Endothelial cell (in vitro differentiated cells): ENCODE results near the gene PSMD12. TPM values are rescaled to one million over a fixed set of nuclear protein-coding genes. Genes with fewer than 3 reads are reported as not detected.

ENCODE experiments used
- DNase-seq: peaks from one replicate; pipeline ENCODE4 v3.0.0; 2021; ENCODE audit warnings: low spot score
- H3K27ac Mint-ChIP-seq: one replicate; pipeline ENCODE4 v1.8.0; 2021; ENCODE audit warnings: mixed read lengths, inconsistent platforms; ENCODE audit not compliant: unreplicated experiment
- H3K27me3 Mint-ChIP-seq: one replicate; pipeline ENCODE4 v1.8.0; 2021; ENCODE audit warnings: mild to moderate bottlenecking, moderate library complexity, mixed read lengths, inconsistent platforms; ENCODE audit not compliant: unreplicated experiment
- H3K36me3 Mint-ChIP-seq: one replicate; pipeline ENCODE4 v1.8.0; 2021; ENCODE audit warnings: mild to moderate bottlenecking, low read depth, mixed read lengths, inconsistent platforms; ENCODE audit not compliant: unreplicated experiment
- H3K4me1 Mint-ChIP-seq: one replicate; pipeline ENCODE4 v1.8.0; 2021; ENCODE audit warnings: mild to moderate bottlenecking, mixed read lengths, inconsistent platforms; ENCODE audit not compliant: unreplicated experiment
- H3K4me3 Mint-ChIP-seq: one replicate; pipeline ENCODE4 v1.8.0; 2021; ENCODE audit warnings: mild to moderate bottlenecking, mixed read lengths, inconsistent platforms; ENCODE audit not compliant: unreplicated experiment
- H3K9me3 Mint-ChIP-seq: one replicate; pipeline ENCODE4 v1.8.0; 2021; ENCODE audit warnings: mixed read lengths, inconsistent platforms; ENCODE audit not compliant: unreplicated experiment
- total RNA-seq: library from RNA; stranded (reverse); fragmentation: NEBNext Ultra II Directional; extraction: Animal tissue kit (Norgen Biotek cat#: 25700); gene quantifications from one replicate; pipeline ENCODE4 v1.2.1, GENCODE V29; 2021; ENCODE audit not compliant: unreplicated experiment
- TF ChIP-seq, protein P1 (sequence below): fragments of 200-600 bp; sonication (generic); IDR thresholded peaks from one replicate; pipeline ENCODE4 v1.5.0; 2021; ENCODE audit warnings: antibody characterized with exemption; ENCODE audit not compliant: unreplicated experiment

The PSMD12 gene
- total RNA-seq, 1 donor from 2014 or later: 46.2 TPM

DNA sequence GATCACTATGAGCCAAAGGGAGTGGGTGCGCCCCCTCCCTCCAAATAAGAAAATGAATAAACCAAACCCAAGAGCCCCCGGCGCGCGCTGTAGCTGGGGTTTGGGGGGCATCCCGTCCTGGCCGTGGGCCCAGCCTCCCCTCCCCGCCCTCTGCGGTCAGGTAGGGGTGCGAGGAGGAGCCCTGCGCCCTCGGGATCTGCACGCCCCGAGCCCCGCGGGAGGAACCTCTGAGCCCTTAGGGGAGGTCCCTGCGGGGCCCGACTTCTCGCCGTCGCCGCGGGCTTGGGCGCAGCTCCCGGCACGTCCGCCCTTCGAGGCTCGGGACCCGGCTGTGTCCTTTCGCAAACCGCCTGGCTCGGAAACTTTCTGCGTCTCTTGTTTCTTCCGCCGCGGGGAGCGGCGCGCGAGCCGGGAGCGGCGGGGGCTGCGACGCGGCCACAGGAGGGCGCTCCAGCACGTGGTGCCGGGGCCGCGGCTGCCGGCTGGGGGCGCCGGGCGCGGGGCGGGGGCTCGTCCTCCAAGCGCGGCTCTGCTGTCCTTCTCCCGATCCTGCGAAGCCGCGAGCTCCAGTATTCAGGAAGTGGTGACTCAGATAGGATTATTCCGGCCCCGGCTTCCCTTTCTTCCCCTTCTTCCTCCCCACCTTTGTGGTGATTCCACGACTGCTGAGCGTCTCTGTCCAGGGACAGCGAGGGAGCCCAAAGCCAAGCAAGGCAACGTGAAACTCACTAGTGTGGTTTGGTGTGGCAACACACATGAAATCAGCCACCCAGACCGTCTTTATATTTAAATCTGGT lies 12.3 kb upstream of the PSMD12 start:
- peak; percentile 92 for DNase-seq
- TF ChIP-seq, protein P1, sequence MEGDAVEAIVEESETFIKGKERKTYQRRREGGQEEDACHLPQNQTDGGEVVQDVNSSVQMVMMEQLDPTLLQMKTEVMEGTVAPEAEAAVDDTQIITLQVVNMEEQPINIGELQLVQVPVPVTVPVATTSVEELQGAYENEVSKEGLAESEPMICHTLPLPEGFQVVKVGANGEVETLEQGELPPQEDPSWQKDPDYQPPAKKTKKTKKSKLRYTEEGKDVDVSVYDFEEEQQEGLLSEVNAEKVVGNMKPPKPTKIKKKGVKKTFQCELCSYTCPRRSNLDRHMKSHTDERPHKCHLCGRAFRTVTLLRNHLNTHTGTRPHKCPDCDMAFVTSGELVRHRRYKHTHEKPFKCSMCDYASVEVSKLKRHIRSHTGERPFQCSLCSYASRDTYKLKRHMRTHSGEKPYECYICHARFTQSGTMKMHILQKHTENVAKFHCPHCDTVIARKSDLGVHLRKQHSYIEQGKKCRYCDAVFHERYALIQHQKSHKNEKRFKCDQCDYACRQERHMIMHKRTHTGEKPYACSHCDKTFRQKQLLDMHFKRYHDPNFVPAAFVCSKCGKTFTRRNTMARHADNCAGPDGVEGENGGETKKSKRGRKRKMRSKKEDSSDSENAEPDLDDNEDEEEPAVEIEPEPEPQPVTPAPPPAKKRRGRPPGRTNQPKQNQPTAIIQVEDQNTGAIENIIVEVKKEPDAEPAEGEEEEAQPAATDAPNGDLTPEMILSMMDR: peak; percentile 83
- Mint-ChIP-seq H3K4me1 (peaks cover 31% of the 10 kb centered on the region), H3K27ac (peak overlapping the region; percentile 97), H3K27me3 (peaks cover 12% of the 10 kb centered on the region), H3K9me3 (no peaks in the 10 kb centered on the region), H3K4me3 (peak overlapping the region; percentile 96), H3K36me3 (peaks cover 9% of the 10 kb centered on the region)

DNA sequence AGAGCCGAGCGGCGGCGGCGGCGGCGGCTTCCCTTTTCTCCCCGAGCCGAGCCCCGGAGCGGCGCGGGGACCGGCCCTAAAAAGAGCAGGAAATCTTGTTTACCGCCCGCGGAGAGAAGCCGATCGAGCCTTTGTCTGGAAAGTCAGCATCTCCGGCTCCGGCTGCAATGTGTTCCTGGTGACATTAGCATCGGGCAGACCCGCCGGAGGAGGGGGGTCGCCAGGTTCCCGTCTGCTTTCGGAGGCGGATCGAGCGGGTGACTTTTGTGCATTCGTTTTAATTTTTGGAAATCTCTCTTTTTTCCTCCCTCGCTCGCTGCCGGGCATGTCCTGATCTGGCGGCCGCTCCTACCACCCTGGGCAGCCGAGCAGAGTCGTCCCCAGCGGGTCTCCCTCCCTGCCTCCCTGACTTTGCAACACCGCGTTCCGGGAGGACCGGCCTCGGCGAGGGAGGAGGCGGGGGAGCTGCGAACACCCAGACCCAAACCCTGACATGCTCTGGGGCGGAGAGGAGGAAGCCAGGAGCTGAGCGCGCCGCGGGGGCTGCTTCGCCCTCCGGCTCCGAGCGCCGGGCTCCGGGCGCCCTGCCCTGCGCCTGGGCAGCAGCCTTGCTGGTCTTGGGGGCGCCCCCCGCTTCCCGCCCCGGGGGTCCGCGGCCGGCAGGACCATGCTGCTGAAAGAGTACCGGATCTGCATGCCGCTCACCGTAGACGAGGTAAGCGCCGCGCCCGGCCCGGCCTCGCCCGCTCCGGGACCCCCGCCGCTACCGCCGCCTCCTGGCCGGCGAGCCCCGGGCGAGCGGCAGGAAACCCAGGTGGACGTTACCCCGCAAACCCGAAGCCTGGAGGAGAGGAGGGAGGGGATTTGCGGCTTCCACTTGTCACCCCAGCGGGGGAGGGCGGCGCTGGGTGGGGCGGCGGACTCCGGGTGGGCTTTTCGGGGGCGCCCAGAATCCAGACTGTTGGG lies 11.4 kb upstream of the PSMD12 start:
- Mint-ChIP-seq H3K27ac (peak overlapping the region; percentile 74), H3K36me3 (peaks cover 9% of the 10 kb centered on the region), H3K9me3 (no peaks in the 10 kb centered on the region), H3K4me3 (peak overlapping the region; percentile 89), H3K27me3 (peaks cover 12% of the 10 kb centered on the region), H3K4me1 (peaks cover 31% of the 10 kb centered on the region)
- DNase-seq: peak; percentile 60
- TF ChIP-seq, protein P1: no peak

DNA sequence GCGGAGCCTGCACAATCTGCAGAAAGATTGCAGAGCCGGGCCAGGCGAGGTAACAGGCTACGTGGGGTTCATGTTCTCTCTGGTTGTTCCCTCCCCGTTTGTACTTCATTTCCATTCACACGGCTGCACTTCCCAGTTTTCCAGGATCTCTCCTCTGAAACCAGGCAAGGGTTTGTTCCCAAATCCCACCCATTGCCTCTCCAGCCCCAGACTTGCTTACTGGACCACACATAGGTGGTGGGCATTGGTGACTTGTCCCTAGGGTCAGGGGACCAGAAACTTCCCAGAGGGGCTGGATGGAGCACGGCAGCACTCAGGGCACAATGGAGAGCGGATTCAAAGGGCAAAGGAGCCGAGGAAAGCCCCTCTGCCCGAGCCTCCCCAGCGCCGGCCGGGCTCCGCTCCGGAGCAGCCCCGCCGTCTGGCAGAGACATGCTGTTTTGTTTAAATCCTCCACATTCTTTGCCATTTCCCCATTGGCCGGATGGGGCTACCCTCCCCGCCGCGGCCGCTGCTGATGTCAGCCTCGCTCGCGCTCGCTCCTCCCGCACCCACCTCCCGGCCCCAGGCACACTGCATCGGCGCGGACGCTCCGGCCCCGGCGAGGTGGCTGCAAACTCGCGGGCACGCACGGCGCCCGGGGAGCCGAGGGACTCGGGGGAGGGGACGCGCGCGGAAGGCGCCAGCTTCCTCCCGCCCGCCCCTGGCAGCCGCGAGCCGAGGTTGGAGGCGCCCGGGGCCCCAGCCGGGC lies 10.5 kb upstream of the PSMD12 start, which contains the start of gene PITPNC1:
Gene PITPNC1, plus strand, starts transcription at position 545 of the 751 bp plus-strand sequence.
- TF ChIP-seq, protein P1: no peak
- H3K4me3 Mint-ChIP-seq: peak within 1 kb of the TSS; percentile 95
- H3K27me3 Mint-ChIP-seq: peaks cover 12% of the 10 kb centered on the region
- peak within 1 kb of the TSS; percentile 93 for H3K27ac Mint-ChIP-seq
- peak; percentile 83 for DNase-seq
- peaks cover 9% of the 10 kb centered on the region for H3K36me3 Mint-ChIP-seq
- no peaks in the 10 kb centered on the region for H3K9me3 Mint-ChIP-seq
- peaks cover 31% of the 10 kb centered on the region for H3K4me1 Mint-ChIP-seq

DNA sequence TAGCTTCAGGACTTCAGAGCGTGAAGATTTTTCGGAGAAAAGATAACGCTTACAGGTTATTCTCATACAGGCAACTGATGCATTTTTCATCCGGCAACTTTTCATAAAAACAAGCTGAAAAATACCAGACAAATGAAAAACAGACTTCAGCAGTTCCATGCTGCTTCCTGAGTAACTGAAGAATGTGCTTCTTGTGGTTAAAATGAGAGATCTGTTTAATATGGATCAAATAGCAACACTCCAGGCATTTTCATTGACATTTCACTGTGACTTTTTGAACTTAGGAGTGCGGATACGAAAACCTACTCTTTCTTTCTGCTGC lies 10.0 kb upstream of the PSMD12 start:
- H3K27ac Mint-ChIP-seq: peak overlapping the region; percentile 93
- TF ChIP-seq, protein P1: no peak
- peaks cover 5% of the 10 kb centered on the region for H3K36me3 Mint-ChIP-seq
- peak overlapping the region; percentile 95 for H3K4me3 Mint-ChIP-seq
- H3K4me1 Mint-ChIP-seq: peaks cover 31% of the 10 kb centered on the region
- H3K9me3 Mint-ChIP-seq: no peaks in the 10 kb centered on the region
- H3K27me3 Mint-ChIP-seq: peaks cover 12% of the 10 kb centered on the region
- no peak for DNase-seq
